H9 (cell line): ENCODE results near the gene LNPK. TPM values are rescaled to one million over a fixed set of nuclear protein-coding genes. Genes with fewer than 3 reads are reported as not detected.

ENCODE experiments used
- DNase-seq: peaks from one replicate; pipeline ENCODE4 v3.0.0-alpha.2; 2017
- H2AFZ ChIP-seq: one replicate; pipeline ENCODE4 v1.6.1; 2013; ENCODE audit warnings: mild to moderate bottlenecking, low read length, control low read depth, moderate library complexity
- H2AK5ac ChIP-seq: 2 replicates; pipeline ENCODE4 v1.6.1; 2013; ENCODE audit warnings: low read length, control low read depth, mixed read lengths; ENCODE audit not compliant: insufficient read length
- H2BK120ac ChIP-seq: one replicate; pipeline ENCODE4 v1.6.1; 2013; ENCODE audit warnings: low read depth, mild to moderate bottlenecking, low read length, control low read depth, inconsistent platforms; ENCODE audit not compliant: poor library complexity, severe bottlenecking
- H2BK12ac ChIP-seq: 2 replicates; pipeline ENCODE4 v1.6.1; 2013; ENCODE audit warnings: low read length, control low read depth, mixed read lengths, low read depth; ENCODE audit not compliant: insufficient read length
- H2BK15ac ChIP-seq: 2 replicates; pipeline ENCODE4 v1.6.1; 2013; ENCODE audit warnings: low read depth, low read length, control low read depth
- H2BK20ac ChIP-seq: one replicate; pipeline ENCODE4 v1.6.1; 2013; ENCODE audit warnings: low read depth, mild to moderate bottlenecking, low read length, control low read depth, inconsistent platforms; ENCODE audit not compliant: poor library complexity, severe bottlenecking
- H2BK5ac ChIP-seq: 2 replicates; pipeline ENCODE4 v1.6.1; 2013; ENCODE audit warnings: low read length, control low read depth, mixed read lengths; ENCODE audit not compliant: insufficient read length
- H3K14ac ChIP-seq: 2 replicates; pipeline ENCODE4 v1.6.1; 2013; ENCODE audit warnings: low read length, control low read depth; ENCODE audit not compliant: insufficient read depth
- H3K18ac ChIP-seq: 2 replicates; pipeline ENCODE4 v1.6.1; 2013; ENCODE audit warnings: low read depth, mild to moderate bottlenecking, mixed read lengths, low read length, control low read depth; ENCODE audit not compliant: insufficient read length
- H3K23ac ChIP-seq: 2 replicates; pipeline ENCODE4 v1.6.1; 2013; ENCODE audit warnings: low read length, control low read depth, mixed read lengths, low read depth; ENCODE audit not compliant: insufficient read length
- H3K23me2 ChIP-seq: 2 replicates; pipeline ENCODE4 v1.6.1; 2013; ENCODE audit warnings: low read depth, mild to moderate bottlenecking, mixed read lengths, low read length, control low read depth; ENCODE audit not compliant: insufficient read length, poor library complexity, severe bottlenecking
- H3K27ac ChIP-seq: 2 replicates; pipeline ENCODE4 v1.5.1; 2013; ENCODE audit warnings: low read length, control low read depth, mixed read lengths, low read depth; ENCODE audit not compliant: insufficient read length
- H3K27me3 ChIP-seq: 2 replicates; pipeline ENCODE4 v1.6.1; 2013; ENCODE audit warnings: low read length, control low read depth, inconsistent platforms; ENCODE audit not compliant: insufficient read depth
- H3K4ac ChIP-seq: 2 replicates; pipeline ENCODE4 v1.6.1; 2013; ENCODE audit warnings: low read depth, mild to moderate bottlenecking, control low read depth, inconsistent platforms, low read length, moderate library complexity
- H3K4me1 ChIP-seq: 2 replicates; pipeline ENCODE4 v1.6.1; 2013; ENCODE audit warnings: low read length, control low read depth, inconsistent platforms; ENCODE audit not compliant: insufficient read depth
- H3K4me2 ChIP-seq: 2 replicates; pipeline ENCODE4 v1.6.1; 2013; ENCODE audit warnings: low read length, control low read depth, mixed read lengths; ENCODE audit not compliant: insufficient read length, insufficient read depth
- H3K56ac ChIP-seq: 2 replicates; pipeline ENCODE4 v1.6.1; 2013; ENCODE audit warnings: low read depth, mild to moderate bottlenecking, mixed read lengths, low read length, control low read depth; ENCODE audit not compliant: insufficient read length
- H3K79me1 ChIP-seq: 2 replicates; pipeline ENCODE4 v1.6.1; 2013; ENCODE audit warnings: low read depth, mild to moderate bottlenecking, moderate library complexity, low read length, control low read depth, inconsistent platforms; ENCODE audit not compliant: insufficient read depth, poor library complexity, severe bottlenecking
- H3K79me2 ChIP-seq: 2 replicates; pipeline ENCODE4 v1.6.1; 2013; ENCODE audit warnings: low read length, control low read depth, inconsistent platforms; ENCODE audit not compliant: insufficient read depth
- H3K9ac ChIP-seq: 2 replicates; pipeline ENCODE4 v1.6.1; 2013; ENCODE audit warnings: low read length, control low read depth, mixed read lengths; ENCODE audit not compliant: insufficient read length; ENCODE audit errors: extremely low read depth
- H3K9me3 ChIP-seq: one replicate; pipeline ENCODE4 v1.6.1; 2013; ENCODE audit warnings: low read depth, low read length, inconsistent platforms; ENCODE audit not compliant: control insufficient read depth
- H3T11ph ChIP-seq: one replicate; pipeline ENCODE4 v1.6.1; 2013; ENCODE audit warnings: mild to moderate bottlenecking, low read length, control low read depth, inconsistent platforms
- H4K20me1 ChIP-seq: one replicate; pipeline ENCODE4 v1.6.1; 2013; ENCODE audit not compliant: control insufficient read depth, insufficient read length, insufficient read depth
- H4K5ac ChIP-seq: 2 replicates; pipeline ENCODE4 v1.6.1; 2013; ENCODE audit warnings: low read depth, mild to moderate bottlenecking, mixed read lengths, low read length, control low read depth; ENCODE audit not compliant: insufficient read length
- H4K8ac ChIP-seq: replicated peaks from 2 replicates; pipeline ENCODE4 v1.6.1; 2013; ENCODE audit warnings: low read length, control low read depth, mixed read lengths, low read depth; ENCODE audit not compliant: insufficient read length
- H4K91ac ChIP-seq: 2 replicates; pipeline ENCODE4 v1.6.1; 2013; ENCODE audit warnings: low read depth, mild to moderate bottlenecking, moderate library complexity, mixed read lengths, low read length, control low read depth; ENCODE audit not compliant: insufficient read length
- H3K27ac Mint-ChIP-seq, 3 experiments: 2 replicates in 2 of 3; 3 replicates in 1 of 3; pipeline ENCODE4 v1.8.0; 2020 to 2021; ENCODE audit warnings: mixed read lengths in 3 of 3, mild to moderate bottlenecking in 1 of 3, moderate library complexity in 1 of 3
- H3K27me3 Mint-ChIP-seq: 2 replicates; pipeline ENCODE4 v1.8.0; 2021; ENCODE audit warnings: low read depth, mild to moderate bottlenecking, moderate library complexity, mixed read lengths
- H3K36me3 Mint-ChIP-seq, 3 experiments: 2 replicates in 2 of 3; 3 replicates in 1 of 3; pipeline ENCODE4 v1.8.0; 2020 to 2021; ENCODE audit warnings: low read depth in 3 of 3, mixed read lengths in 3 of 3; ENCODE audit not compliant: insufficient read depth in 1 of 3
- H3K4me1 Mint-ChIP-seq, 2 experiments: 2 replicates each; pipeline ENCODE4 v1.8.0; 2020; ENCODE audit warnings: mixed read lengths in 2 of 2
- H3K4me3 Mint-ChIP-seq, 2 experiments: 2 replicates in 1 of 2; 3 replicates in 1 of 2; pipeline ENCODE4 v1.8.0; 2020 to 2021; ENCODE audit warnings: mild to moderate bottlenecking in 2 of 2, mixed read lengths in 2 of 2, moderate library complexity in 1 of 2
- H3K9me3 Mint-ChIP-seq, 2 experiments: 2 replicates in 1 of 2; 3 replicates in 1 of 2; pipeline ENCODE4 v1.8.0; 2020; ENCODE audit warnings: mild to moderate bottlenecking in 2 of 2, mixed read lengths in 2 of 2, moderate library complexity in 1 of 2
- WGBS: extraction: QIAGEN DNeasy Blood & Tissue Kit; methylation state at CpG from one replicate; pipeline ENCODE4 v1.1.7; 2013; ENCODE audit warnings: missing lambda C conversion rate, low lambda C conversion rate, mixed read lengths; ENCODE audit not compliant: insufficient read length; ENCODE audit errors: extremely low coverage; 5-methylcytosine and 5-hydroxymethylcytosine counted together
- total RNA-seq: library from RNA; stranded (reverse); gene quantifications from 2 replicates; pipeline ENCODE4 v1.2.1, GENCODE V29; 2021
- TF ChIP-seq, protein P1 (sequence below): fragments of 200-600 bp; sonication (generic); conservative IDR thresholded peaks from 3 replicates; pipeline ENCODE4 v1.8.0; 2021; ENCODE audit warnings: antibody characterized with exemption, mild to moderate bottlenecking

Gene LNPK
- total RNA-seq, 1 experiment from 2014 or later = 8.5 TPM

DNA sequence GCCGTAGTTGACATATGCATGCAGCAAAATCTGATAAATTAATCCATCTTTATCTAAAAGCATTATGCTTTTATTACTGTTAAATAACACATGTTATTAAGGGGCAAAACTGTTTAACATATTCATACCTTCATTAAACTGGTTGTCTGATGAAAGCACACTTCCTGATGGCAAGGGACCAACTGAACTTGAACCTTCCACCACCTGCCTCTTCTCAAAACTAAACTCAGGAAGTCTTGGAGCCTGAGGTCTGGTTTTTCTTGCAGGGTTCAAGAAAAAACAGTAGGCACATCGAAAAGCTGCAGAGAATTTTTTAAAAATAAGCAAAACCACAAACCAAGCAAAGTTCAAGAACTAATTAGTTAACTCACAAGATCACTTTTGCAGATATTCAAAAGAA is 64.9 kb downstream of the LNPK start:
- no peaks in the 10 kb centered on the region for H4K20me1 ChIP-seq
- no peak overlapping the region for H4K91ac ChIP-seq
- no peak for DNase-seq
- H3K27me3 Mint-ChIP-seq = no peaks in the 10 kb centered on the region
- no peak overlapping the region for H3K4me3 Mint-ChIP-seq
- H2BK5ac ChIP-seq = no peak overlapping the region
- no peaks in the 10 kb centered on the region for H3K27me3 ChIP-seq
- peaks cover 0 to 6% (median 2%) of the 10 kb centered on the region in 3 experiments; a peak in 2 of 7 replicates for H3K36me3 Mint-ChIP-seq
- no peak overlapping the region for H3K9ac ChIP-seq
- H3K9me3 ChIP-seq = no peaks in the 10 kb centered on the region
- no peaks in the 10 kb centered on the region for H3K79me1 ChIP-seq
- H4K5ac ChIP-seq = no peak overlapping the region
- H3K18ac ChIP-seq = no peak overlapping the region
- peaks cover 0 to 2% of the 10 kb centered on the region in 2 experiments; a peak in 1 of 5 replicates for H3K9me3 Mint-ChIP-seq
- H4K8ac ChIP-seq = no peak overlapping the region
- H3K27ac ChIP-seq = no peak overlapping the region
- H3K4me1 Mint-ChIP-seq = no peaks in the 10 kb centered on the region
- H2BK12ac ChIP-seq = no peak overlapping the region
- no peak overlapping the region for H2AFZ ChIP-seq
- no peak overlapping the region for H3K56ac ChIP-seq
- no peak overlapping the region for H2AK5ac ChIP-seq
- H3K14ac ChIP-seq = no peak overlapping the region
- H2BK15ac ChIP-seq = no peak overlapping the region
- WGBS = no CpG with 5 or more reads among the region's 2 CpGs
- H3K4me2 ChIP-seq = no peak overlapping the region
- no peaks in the 10 kb centered on the region for H3K79me2 ChIP-seq
- H3K23me2 ChIP-seq = no peaks in the 10 kb centered on the region
- TF ChIP-seq, protein P1, sequence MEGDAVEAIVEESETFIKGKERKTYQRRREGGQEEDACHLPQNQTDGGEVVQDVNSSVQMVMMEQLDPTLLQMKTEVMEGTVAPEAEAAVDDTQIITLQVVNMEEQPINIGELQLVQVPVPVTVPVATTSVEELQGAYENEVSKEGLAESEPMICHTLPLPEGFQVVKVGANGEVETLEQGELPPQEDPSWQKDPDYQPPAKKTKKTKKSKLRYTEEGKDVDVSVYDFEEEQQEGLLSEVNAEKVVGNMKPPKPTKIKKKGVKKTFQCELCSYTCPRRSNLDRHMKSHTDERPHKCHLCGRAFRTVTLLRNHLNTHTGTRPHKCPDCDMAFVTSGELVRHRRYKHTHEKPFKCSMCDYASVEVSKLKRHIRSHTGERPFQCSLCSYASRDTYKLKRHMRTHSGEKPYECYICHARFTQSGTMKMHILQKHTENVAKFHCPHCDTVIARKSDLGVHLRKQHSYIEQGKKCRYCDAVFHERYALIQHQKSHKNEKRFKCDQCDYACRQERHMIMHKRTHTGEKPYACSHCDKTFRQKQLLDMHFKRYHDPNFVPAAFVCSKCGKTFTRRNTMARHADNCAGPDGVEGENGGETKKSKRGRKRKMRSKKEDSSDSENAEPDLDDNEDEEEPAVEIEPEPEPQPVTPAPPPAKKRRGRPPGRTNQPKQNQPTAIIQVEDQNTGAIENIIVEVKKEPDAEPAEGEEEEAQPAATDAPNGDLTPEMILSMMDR = no peak
- no peak overlapping the region for H3K4ac ChIP-seq
- no peak overlapping the region for H2BK20ac ChIP-seq
- H3K4me1 ChIP-seq = no peaks in the 10 kb centered on the region
- no peak overlapping the region for H3K27ac Mint-ChIP-seq
- H3T11ph ChIP-seq = no peak overlapping the region
- no peak overlapping the region for H3K23ac ChIP-seq
- no peak overlapping the region for H2BK120ac ChIP-seq
